Transverse colon (tissue), 4 donors: ENCODE measurements around the gene ENOX1.

Source experiments
- EP300 ChIP-seq: sonication (generic); formaldehyde crosslinking; IDR thresholded peaks from one replicate; pipeline ENCODE4 v1.6.1; 2017; ENCODE audit warnings: antibody characterized with exemption, low read depth
- POLR2A ChIP-seq: fragments of 450-650 bp; IDR thresholded peaks from one replicate; pipeline ENCODE4 v1.6.1; 2016; ENCODE audit warnings: antibody characterized with exemption, mild to moderate bottlenecking, moderate library complexity
- POLR2AphosphoS5 ChIP-seq, 3 donors: sonication (generic); formaldehyde crosslinking; IDR thresholded peaks; one replicate each; pipeline ENCODE4 v1.6.1; 2016; ENCODE audit warnings: antibody characterized with exemption in 3 of 3
- TF ChIP-seq, protein P1 (sequence below), 5 experiments: fragments of 200-600 bp in 3 of 5; fragments of 450-650 bp in 2 of 5; sonication (generic) in 3 of 5; IDR thresholded peaks; 1 replicate in 2 of 5; 2 replicates in 3 of 5; pipeline ENCODE4 v1.5.1; 2016 to 2017; ENCODE audit warnings: antibody characterized with exemption in 5 of 5, inconsistent platforms in 3 of 5, mild to moderate bottlenecking in 2 of 5, moderate library complexity in 1 of 5

- TF ChIP-seq, protein P1, sequence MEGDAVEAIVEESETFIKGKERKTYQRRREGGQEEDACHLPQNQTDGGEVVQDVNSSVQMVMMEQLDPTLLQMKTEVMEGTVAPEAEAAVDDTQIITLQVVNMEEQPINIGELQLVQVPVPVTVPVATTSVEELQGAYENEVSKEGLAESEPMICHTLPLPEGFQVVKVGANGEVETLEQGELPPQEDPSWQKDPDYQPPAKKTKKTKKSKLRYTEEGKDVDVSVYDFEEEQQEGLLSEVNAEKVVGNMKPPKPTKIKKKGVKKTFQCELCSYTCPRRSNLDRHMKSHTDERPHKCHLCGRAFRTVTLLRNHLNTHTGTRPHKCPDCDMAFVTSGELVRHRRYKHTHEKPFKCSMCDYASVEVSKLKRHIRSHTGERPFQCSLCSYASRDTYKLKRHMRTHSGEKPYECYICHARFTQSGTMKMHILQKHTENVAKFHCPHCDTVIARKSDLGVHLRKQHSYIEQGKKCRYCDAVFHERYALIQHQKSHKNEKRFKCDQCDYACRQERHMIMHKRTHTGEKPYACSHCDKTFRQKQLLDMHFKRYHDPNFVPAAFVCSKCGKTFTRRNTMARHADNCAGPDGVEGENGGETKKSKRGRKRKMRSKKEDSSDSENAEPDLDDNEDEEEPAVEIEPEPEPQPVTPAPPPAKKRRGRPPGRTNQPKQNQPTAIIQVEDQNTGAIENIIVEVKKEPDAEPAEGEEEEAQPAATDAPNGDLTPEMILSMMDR (IDR thresholded peaks at IDR 0.05), result no peak
- TF ChIP-seq POLR2A (no peak), EP300 (no peak), POLR2AphosphoS5 (IDR thresholded peaks at IDR 0.05) (no peak)
These were observed 17.2 kb downstream of the ENOX1 start for GRCh38 chr13:43769529-43769928.
